Measurements from ENCODE around the gene SRRM2. TPM values are rescaled to one million over a fixed set of nuclear protein-coding genes. Genes with fewer than 3 reads are reported as not detected.
"Not testable (repeated sequence)": the region's sequence is repeated elsewhere in the genome, so short reads cannot be mapped to it uniquely, and the experiment has no call there.

SRRM2 gene
- total and polyA plus RNA-seq, 2 donors, result 115 to 481 TPM

- Histone ChIP-seq H3K4me1 (ENCODE audit: insufficient read depth) (no peaks in the 10 kb centered on the region), H3K27ac (ENCODE audit: low read depth) (no peak overlapping the region), H3K36me3 (ENCODE audit: insufficient read depth) (no peaks in the 10 kb centered on the region), H3K4me3 (ENCODE audit: low read depth, low read length) (no peak overlapping the region)
- peak; percentile 3 for DNase-seq (ENCODE audit: extremely low spot score)
- WGBS, result 80% methylated on average over 16 of the region's 16 CpGs
Observed at GRCh38 chr16:2719328-2720063, 32.9 kb upstream of the SRRM2 start.

- Histone ChIP-seq H3K27ac (ENCODE audit: low read depth) (no peak within 1 kb of the TSS), H3K4me1 (ENCODE audit: insufficient read depth) (no peaks in the 10 kb centered on the region), H3K4me3 (ENCODE audit: low read depth, low read length) (peak within 1 kb of the TSS; percentile 66), H3K36me3 (ENCODE audit: insufficient read depth) (no peaks in the 10 kb centered on the region)
- DNase-seq (ENCODE audit: extremely low spot score), result no peak
- WGBS, result 80% methylated on average over 26 of the region's 26 CpGs
Observed at GRCh38 chr16:2720064-2720457, 32.4 kb upstream of the SRRM2 start, which contains the start of gene PRSS27. PRSS27 (minus strand) TSS chr16:2720224; CDS start chr16:2720160, 64 bp downstream.

GRCh38 chr16:2720719-2721633 is 31.5 kb upstream of the SRRM2 start:
- 2% methylated on average over 99 of the region's 99 CpGs for WGBS
- Histone ChIP-seq H3K27ac (ENCODE audit: low read depth) (no peak overlapping the region), H3K4me1 (ENCODE audit: insufficient read depth) (no peaks in the 10 kb centered on the region), H3K36me3 (ENCODE audit: insufficient read depth) (no peaks in the 10 kb centered on the region), H3K4me3 (ENCODE audit: low read depth, low read length) (peak overlapping the region; percentile 66)
- DNase-seq (ENCODE audit: extremely low spot score), result peak; percentile 7

- H3K4me3 ChIP-seq (ENCODE audit: low read depth, low read length), result peak overlapping the region; percentile 66
- WGBS, result 42% methylated on average over 14 of the region's 14 CpGs
- not testable (repeated sequence) for H3K36me3 ChIP-seq (ENCODE audit: insufficient read depth); DNase-seq (ENCODE audit: extremely low spot score); H3K27ac ChIP-seq (ENCODE audit: low read depth); H3K4me1 ChIP-seq (ENCODE audit: insufficient read depth)
Observed at GRCh38 chr16:2721634-2722173, 30.7 kb upstream of the SRRM2 start.

GRCh38 chr16:2724088-2724676 is 28.3 kb upstream of the SRRM2 start:
- no peaks in the 10 kb centered on the region for H3K4me1 ChIP-seq (ENCODE audit: insufficient read depth)
- 81% methylated on average over 7 of the region's 7 CpGs for WGBS
- no peak for DNase-seq (ENCODE audit: extremely low spot score)
- no peak overlapping the region for H3K27ac ChIP-seq (ENCODE audit: low read depth)
- H3K4me3 ChIP-seq (ENCODE audit: low read depth, low read length), result no peak overlapping the region
- H3K36me3 ChIP-seq (ENCODE audit: insufficient read depth), result no peaks in the 10 kb centered on the region

GRCh38 chr16:2724816-2725348 is 27.6 kb upstream of the SRRM2 start:
- Histone ChIP-seq H3K4me1 (ENCODE audit: insufficient read depth) (no peaks in the 10 kb centered on the region), H3K4me3 (ENCODE audit: low read depth, low read length) (no peak overlapping the region), H3K27ac (ENCODE audit: low read depth) (no peak overlapping the region), H3K36me3 (ENCODE audit: insufficient read depth) (no peaks in the 10 kb centered on the region)
- DNase-seq (ENCODE audit: extremely low spot score), result no peak
- WGBS, result 65% methylated on average over 16 of the region's 16 CpGs

- H3K27ac ChIP-seq (ENCODE audit: low read depth), result no peak overlapping the region
- no peaks in the 10 kb centered on the region for H3K36me3 ChIP-seq (ENCODE audit: insufficient read depth)
- no peaks in the 10 kb centered on the region for H3K4me1 ChIP-seq (ENCODE audit: insufficient read depth)
- no peak overlapping the region for H3K4me3 ChIP-seq (ENCODE audit: low read depth, low read length)
- WGBS, result 81% methylated on average over 5 of the region's 5 CpGs
- DNase-seq (ENCODE audit: extremely low spot score), result no peak
Observed at GRCh38 chr16:2726923-2727322, 25.5 kb upstream of the SRRM2 start.

- no peak for DNase-seq (ENCODE audit: extremely low spot score)
- H3K27ac ChIP-seq (ENCODE audit: low read depth), result no peak overlapping the region
- no peaks in the 10 kb centered on the region for H3K4me1 ChIP-seq (ENCODE audit: insufficient read depth)
- H3K4me3 ChIP-seq (ENCODE audit: low read depth, low read length), result no peak overlapping the region
- H3K36me3 ChIP-seq (ENCODE audit: insufficient read depth), result no peaks in the 10 kb centered on the region
- 83% methylated on average over 7 of the region's 7 CpGs for WGBS
Observed at GRCh38 chr16:2728034-2728433, 24.4 kb upstream of the SRRM2 start.

- DNase-seq (ENCODE audit: extremely low spot score), result no peak
- H3K27ac ChIP-seq (ENCODE audit: low read depth), result no peak overlapping the region
- H3K4me1 ChIP-seq (ENCODE audit: insufficient read depth), result no peaks in the 10 kb centered on the region
- 79% methylated on average over 10 of the region's 10 CpGs for WGBS
- no peaks in the 10 kb centered on the region for H3K36me3 ChIP-seq (ENCODE audit: insufficient read depth)
- H3K4me3 ChIP-seq (ENCODE audit: low read depth, low read length), result no peak overlapping the region
Observed at GRCh38 chr16:2734844-2735515, 17.5 kb upstream of the SRRM2 start.

- WGBS, result 89% methylated on average over 11 of the region's 11 CpGs
- DNase-seq (ENCODE audit: extremely low spot score), result no peak
- Histone ChIP-seq H3K4me1 (ENCODE audit: insufficient read depth) (no peaks in the 10 kb centered on the region), H3K36me3 (ENCODE audit: insufficient read depth) (no peaks in the 10 kb centered on the region), H3K27ac (ENCODE audit: low read depth) (no peak overlapping the region), H3K4me3 (ENCODE audit: low read depth, low read length) (no peak overlapping the region)
Observed at GRCh38 chr16:2736476-2737237, 15.8 kb upstream of the SRRM2 start.

- Histone ChIP-seq H3K4me3 (ENCODE audit: low read depth, low read length) (no peak overlapping the region), H3K27ac (ENCODE audit: low read depth) (no peak overlapping the region), H3K4me1 (ENCODE audit: insufficient read depth) (no peaks in the 10 kb centered on the region), H3K36me3 (ENCODE audit: insufficient read depth) (no peaks in the 10 kb centered on the region)
- WGBS, result 80% methylated on average over 5 of the region's 5 CpGs
- no peak for DNase-seq (ENCODE audit: extremely low spot score)
Observed at GRCh38 chr16:2737238-2737605, 15.2 kb upstream of the SRRM2 start.

GRCh38 chr16:2737895-2738418 is 14.5 kb upstream of the SRRM2 start:
- H3K4me1 ChIP-seq (ENCODE audit: insufficient read depth), result no peaks in the 10 kb centered on the region
- no peaks in the 10 kb centered on the region for H3K36me3 ChIP-seq (ENCODE audit: insufficient read depth)
- DNase-seq (ENCODE audit: extremely low spot score), result no peak
- H3K27ac ChIP-seq (ENCODE audit: low read depth), result no peak overlapping the region
- H3K4me3 ChIP-seq (ENCODE audit: low read depth, low read length), result no peak overlapping the region
- WGBS, result 73% methylated on average over 7 of the region's 7 CpGs

Data from urinary bladder (tissue), 4 donors.